ENCODE data around the gene GPER1.
"Not testable (repeated sequence)": the region's sequence is repeated elsewhere in the genome, so short reads cannot be mapped to it uniquely, and the experiment has no call there.

Gene GPER1

DNA sequence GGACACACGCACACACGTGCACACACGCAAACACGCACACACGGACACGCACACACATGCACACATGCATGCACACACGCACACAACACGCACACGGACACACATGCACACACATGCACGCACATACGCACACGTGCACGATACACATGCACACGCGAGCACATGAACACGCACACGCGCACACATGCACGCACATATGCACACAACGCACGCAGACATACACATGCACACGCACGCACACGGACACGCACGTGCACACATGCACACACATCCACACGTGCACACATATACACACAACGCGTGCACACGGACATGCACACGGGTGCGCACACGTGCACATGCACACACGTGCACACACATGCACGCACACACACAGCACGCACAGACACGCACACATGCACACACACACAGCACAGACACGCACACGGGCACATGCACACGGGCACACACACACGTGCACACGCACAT is 17.3 kb upstream of the GPER1 start:
- DNase-seq (ENCODE audit: low read depth), result no peak

DNA sequence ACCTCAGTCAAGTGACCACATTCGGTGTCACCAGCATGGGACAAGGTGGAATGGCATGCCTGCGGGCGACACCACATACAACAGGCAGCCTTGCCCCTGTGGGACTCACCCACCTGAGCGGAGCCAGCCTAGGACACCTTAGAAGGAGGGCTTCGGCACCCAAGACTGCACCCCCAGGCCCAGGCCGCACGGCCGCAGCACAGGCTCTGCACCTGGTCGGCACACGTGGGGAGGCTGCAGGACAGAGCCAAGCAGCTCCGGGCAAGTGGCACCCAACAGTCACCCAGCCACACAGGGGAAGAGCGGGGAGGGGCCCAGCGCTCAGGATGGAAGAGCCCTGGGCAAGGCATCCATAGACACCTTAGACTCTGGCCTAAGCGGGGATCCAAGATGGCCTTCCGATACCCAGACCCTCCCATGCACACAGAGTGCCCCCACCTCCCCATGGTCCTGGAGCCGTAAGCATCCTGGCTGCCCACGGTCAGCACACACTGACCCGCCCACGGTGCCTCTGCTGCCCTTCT is 16.1 kb upstream of the GPER1 start:
- DNase-seq (ENCODE audit: low read depth), result no peak

DNA sequence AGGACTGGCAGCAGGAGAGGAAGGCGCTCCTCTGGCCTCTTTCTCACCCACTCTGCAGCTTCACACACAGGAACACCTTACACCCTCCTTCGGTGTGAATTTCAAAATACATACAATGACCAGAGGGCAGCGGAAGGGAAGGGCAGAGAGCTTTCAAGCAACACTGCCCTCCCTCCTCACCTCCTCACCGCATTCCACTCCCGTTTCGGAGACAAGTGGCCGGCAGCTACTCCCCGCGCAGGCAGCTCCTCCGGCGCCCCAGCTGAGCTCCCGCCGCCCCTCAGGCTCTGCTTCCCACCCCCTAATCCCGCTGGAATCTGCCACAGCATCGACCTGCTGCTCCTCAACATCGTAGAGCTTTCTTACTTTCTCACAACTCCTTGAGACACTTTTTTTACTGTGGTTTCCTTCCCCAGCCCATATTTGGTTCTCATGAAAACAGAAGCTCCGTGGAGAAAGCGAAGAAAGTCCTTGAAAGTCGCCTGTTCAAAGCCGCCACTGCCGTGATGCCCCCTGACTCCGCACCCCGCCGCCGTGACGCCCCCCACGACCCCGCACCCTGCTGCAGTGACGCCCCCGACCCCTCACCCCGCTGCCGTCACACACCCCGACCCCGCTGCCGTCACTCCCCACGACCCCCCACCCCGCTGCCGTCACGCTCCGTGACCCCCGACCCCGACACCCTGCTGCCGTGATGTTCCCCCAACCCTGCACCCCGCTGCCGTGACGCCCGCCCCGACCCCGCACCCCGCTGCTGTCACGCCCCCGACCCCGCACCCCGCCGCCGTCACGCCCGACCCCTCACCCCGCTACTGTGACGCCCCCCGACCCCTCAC is 14.6 kb upstream of the GPER1 start:
- no peak for DNase-seq (ENCODE audit: low read depth)

DNA sequence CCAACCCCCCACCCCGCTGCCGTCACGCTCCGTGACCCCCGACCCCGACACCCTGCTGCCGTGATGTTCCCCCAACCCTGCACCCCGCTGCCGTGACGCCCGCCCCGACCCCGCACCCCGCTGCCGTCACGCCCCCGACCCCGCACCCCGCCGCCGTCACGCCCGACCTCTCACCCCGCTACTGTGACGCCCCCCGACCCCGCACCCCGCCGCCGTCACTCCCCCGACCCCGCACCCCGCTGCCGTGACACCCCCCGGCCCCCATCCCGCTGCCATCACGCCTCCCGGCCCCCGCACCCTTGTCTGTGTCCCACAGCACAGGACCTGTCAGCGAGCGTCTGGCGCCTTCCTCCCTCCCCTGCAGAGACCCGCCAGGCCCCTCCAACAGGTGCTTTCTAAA is 13.9 kb upstream of the GPER1 start:
- DNase-seq (ENCODE audit: low read depth), result not testable (repeated sequence)

DNA sequence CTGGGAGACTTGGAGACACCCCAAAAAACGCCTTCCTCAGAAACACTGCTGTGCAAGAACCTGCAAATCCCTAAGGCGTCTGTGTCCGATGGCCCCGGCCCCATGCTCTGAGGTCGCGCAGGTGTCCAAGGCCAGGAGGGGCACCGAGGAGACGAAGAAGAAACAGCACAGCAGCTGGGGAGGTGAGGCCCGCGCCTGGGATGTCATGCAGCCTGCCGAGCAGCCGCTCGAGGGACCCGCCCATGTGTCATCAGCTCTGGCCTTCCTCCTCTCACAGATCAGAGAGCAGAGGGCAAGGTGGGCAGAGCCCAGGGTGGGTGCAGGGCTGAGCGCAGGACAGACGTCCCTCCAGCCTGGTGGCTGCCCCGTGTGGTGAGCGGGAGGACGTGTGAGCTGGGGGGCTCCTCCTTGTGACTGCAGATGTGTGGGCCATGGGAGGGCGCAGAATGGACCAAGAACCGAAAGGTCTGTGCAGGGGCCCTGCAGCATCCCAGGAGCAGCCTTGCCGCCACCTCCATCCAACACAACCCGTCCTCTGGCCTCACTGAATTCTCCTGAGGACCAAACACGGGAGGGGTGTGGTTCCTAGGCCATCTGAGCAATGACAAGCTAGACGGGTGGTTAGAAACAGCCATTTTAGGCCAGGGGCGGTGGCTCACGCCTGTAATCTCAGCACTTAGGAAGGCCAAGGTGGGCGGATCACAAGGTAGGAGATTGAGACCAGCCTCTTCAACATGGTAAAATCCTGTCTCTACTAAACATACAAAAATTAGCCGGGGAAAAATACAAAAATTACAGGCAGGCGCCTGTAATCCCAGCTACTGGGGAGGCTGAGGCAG is 13.1 kb upstream of the GPER1 start:
- DNase-seq (ENCODE audit: low read depth), result no peak

DNA sequence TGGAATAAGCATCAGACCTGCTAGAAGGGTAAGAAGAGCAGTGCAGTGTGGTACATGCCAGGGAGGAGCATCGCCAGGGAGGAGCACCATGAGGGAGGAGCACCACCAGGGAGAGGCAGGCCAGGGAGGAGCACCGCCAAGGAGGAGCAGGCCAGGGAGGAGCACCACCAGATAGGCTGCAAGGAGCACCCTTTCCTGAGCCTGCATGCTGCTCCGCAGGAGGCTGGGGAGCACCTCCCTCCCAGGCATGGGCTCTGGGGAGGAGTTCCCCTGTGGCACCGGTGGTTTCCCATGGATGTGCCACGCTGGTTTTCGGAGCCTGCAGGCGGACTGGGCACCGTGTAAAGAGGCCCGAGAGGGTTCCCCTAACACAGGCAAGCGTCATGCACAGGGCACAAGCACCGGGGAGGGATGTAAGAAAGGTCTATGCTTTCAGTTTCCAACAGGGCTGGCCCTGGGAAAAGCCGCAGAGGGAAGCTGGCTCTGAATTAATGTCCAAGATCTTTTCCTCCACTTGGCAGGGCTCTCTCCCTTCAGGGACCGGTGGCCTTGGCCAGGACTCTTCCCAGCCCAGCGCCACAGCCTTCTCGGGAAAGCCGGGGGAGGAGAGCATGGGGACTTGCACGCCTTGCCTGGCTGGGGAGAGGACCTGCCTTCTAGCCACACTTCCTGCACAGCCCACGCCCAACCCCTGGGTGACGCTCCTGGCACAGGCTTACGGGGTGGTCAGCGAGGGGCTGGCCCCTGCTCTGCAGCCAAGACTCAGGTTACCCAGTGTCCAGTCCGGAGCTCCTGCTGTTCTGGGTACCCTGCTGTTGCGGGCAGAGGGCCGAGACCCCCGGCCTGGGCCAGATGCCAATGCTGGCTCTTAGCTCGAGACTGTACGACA is 11.5 kb upstream of the GPER1 start:
- no peak for DNase-seq (ENCODE audit: low read depth)

DNA sequence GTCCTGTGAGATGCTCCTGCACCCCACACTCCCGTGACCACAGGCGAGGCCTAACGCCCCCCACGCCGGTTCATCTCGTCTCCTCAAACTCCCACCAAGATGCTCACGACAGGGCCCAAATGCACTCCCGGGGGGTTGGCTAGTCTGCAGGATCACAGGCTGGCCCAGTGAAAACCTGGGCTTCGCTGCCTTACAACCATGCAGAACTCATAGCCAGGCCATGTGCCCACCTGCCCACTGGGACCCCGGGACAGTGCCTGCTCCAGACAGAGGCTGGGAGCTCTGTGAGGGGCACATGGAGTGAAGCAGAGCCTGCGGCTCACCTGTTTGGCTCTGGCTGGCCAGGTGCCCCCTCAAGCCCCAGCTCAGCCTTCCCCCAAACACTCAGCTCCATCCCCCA is 9.4 kb upstream of the GPER1 start:
- DNase-seq (ENCODE audit: low read depth), result no peak

DNA sequence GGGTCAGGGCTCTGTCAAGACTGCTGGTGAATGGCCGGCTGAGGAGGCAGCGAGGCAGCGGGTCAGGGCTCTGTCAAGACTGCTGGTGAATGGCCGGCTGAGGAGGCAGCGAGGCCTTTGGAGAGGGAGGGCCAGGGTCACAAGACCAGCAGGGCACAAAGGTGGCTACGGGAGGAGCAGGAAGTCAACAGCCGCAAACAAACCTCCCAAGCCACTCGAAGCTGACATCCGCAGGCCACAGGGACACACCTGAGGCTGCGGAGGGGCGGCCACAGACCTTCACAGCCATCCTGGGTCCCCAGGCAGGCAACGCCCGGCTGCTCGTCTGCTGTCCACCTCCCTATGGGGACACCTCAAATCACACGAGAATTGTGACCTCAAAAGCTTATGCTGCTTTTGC is 8.9 kb upstream of the GPER1 start:
- DNase-seq (ENCODE audit: low read depth), result no peak

DNA sequence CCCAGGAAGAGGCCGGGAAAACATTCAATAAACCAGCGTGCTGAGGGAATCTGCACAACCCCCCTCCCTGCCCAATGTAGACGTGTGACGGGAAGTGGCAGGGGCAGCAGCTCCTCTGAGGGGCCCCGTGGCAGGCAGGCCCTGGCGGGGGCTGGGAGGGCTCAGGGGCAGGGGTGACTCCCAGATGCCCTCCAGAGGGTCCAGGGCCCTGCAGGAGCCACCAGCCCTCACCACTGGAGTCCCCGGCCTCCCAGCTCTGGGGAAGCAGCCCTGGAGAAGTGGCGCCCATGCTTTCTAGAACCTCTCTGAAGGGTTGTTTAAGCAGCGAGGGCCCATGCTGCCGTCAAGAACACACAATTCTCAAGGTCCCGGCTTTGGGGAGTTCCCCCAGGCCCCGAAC is 8.4 kb upstream of the GPER1 start:
- no peak for DNase-seq (ENCODE audit: low read depth)

DNA sequence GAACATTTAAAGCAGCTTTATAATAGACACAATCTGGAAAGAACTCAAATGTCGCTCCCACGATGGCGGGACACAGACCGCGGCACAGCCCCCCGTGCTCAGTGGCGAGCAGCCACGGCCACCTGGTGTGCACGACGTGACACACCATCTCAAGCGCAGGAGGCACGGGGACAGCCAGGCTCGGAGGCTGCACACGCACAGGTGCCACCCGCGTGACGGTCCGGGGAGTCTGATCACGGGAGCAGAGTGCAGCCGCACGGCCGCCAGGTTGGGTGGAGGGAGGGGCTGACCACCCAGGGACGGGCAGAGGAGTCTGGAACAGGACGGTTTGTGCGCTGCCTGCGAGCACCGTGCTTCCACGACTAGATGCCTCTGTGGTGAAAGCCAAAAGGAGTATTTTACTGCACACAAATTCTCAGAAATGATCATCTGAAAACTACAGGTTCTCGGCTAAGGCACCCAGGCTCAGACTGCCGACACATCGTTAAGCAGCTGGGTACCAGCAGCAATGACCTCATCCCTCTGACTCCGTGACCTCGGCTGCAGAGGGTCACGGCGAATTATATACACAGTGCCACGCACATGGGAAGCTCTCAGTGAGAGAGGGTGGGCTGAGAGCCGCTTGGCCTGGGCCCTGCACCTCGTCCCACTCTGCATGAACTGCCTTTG is 7.5 kb upstream of the GPER1 start:
- no peak for DNase-seq (ENCODE audit: low read depth)

DNA sequence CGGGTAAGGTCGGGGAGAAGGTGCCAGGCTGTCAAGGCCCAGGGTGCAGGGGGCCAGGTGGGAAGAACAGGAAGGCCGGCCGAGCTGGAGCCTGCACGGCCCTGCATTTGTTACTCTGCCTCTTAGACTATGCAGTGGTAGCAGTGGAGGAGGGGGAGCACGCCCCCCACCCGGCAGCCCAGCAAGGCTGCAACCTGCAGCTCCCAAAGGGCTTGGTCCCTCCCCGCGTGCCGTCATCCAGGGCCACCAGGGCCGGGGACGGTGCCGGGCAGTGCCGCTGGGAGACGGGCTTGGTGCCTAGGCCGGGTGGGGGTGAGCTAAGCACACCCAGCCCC is 7.0 kb upstream of the GPER1 start:
- no peak for DNase-seq (ENCODE audit: low read depth)

DNA sequence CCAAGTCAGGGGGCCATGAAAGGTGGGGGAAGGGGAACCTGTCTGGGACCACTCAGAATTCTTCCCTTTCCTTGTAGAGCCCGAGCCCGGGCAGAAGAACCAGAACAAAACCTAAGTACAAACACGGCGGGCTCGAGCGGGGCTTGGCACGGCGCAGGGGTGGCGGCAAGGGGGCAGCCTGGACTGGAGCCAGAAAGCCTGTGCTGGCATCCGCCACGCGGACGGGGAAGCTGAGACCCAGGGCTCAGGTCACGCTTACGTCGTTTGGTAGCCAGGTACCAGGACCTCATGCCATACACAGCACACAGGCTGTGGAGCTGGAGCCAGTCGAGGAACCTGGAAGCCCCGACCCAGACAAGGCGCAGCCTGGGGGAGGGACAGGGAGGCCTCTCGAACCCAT is 6.6 kb upstream of the GPER1 start:
- no peak for DNase-seq (ENCODE audit: low read depth)

DNA sequence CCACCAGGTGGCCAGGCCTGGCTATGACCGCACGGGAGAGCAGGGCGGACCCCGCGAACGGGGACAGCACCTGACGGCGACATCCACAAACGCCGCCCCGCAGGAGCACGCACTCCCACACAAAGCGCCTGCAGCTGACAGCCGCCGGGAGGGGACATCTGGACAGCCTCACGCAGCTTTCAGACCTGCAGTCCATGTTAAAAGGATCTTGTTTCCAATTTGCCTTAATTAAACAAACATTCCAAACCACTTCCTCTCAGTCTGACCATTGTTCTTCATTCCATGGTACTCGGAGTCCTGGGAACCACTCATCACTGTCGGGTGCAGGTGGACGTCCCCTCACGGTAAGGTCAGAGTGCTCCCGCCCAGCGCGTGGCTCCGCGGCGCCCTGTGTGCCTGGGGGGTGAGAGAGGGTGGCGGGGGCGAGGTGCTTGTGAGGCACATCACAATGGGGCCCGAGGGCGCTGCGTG is 5.9 kb upstream of the GPER1 start:
- DNase-seq (ENCODE audit: low read depth), result no peak

DNA sequence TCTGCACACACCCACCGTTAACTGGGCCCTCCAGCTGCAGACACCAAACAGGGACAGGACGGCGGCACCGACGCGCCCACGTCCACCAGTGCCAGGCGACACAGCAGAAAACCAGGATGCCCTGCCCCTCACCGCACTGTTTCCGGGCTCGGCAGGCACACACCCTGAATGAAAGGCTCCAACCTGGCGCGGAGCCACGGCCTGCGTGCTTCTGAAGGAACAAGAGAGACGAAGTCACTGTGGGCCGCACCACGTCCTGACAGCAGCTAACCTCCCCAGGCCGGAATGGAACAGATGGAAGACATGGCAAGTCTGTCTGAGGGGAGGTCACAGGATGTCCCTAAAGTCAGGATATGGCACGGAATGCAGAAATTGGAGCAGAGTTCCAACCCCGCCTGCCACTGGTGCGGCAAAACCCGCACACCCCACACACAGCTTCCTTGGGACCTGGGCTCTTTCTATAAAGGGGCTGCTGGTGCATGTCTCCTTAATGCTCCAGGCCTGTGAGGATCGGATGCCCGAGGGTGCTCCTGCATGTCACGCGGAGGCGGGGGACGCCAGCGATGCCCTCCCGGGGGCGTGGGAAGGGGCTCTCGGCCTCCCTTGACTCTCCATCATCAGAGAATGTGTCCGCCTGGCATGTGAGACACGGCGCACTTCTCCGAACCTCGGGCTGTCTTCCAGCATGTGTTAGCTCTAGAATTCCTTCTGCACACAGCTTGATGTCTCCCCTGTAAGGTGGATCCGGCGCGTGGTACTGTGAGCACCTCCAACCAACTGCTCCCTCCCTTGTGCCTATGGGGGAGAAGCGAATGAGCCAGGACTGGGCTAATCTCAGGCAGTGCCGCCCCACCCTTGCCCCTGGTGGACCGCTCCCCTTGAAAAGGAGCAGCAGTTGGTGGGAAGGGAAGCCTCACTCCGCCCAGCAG is 3.9 kb upstream of the GPER1 start:
- DNase-seq (ENCODE audit: low read depth), result no peak

DNA sequence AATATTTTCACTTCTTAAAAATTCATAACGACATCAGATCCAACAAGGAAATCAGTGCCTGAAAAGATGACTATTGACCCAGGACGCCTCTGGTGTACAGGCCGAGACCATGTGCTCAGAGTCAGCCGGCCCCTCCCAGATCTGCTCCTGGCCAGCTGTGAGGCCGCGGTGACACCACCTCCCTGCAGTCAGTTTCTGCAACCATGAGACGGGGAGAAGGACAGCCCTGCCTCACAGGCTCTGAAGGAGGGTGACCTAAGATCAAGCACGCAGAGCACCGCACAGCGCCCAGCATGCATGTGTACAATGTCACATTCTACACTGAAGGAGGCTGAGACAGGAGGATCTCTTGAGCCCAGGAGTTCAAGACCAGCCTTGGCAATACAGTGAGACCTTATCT is 2.6 kb upstream of the GPER1 start:
- no peak for DNase-seq (ENCODE audit: low read depth)

DNA sequence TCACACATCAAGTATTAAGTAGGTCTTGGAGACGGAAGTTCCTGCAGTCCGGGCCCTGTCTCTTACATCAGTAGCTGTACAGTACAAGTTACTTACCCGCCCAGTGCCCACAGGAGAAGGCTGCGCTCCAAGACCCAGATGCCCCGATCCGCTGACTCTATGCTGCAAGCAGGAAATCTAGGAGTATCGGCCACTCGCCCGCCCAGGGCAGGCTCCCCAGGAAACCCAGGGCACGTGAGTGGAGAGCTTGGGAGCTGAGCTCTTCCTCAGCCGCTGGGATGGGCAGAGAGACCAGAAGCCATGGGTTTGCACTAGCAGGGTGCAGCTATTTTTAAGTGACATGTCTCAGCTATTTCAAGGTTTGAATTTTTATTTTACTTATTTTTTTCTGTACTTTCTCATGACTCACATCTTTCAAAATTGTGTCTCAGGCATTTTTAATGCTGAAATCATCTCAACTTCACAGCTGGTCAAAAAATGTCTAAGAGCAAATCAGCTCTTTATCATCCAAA is 1.9 kb upstream of the GPER1 start:
- no peak for DNase-seq (ENCODE audit: low read depth)

DNA sequence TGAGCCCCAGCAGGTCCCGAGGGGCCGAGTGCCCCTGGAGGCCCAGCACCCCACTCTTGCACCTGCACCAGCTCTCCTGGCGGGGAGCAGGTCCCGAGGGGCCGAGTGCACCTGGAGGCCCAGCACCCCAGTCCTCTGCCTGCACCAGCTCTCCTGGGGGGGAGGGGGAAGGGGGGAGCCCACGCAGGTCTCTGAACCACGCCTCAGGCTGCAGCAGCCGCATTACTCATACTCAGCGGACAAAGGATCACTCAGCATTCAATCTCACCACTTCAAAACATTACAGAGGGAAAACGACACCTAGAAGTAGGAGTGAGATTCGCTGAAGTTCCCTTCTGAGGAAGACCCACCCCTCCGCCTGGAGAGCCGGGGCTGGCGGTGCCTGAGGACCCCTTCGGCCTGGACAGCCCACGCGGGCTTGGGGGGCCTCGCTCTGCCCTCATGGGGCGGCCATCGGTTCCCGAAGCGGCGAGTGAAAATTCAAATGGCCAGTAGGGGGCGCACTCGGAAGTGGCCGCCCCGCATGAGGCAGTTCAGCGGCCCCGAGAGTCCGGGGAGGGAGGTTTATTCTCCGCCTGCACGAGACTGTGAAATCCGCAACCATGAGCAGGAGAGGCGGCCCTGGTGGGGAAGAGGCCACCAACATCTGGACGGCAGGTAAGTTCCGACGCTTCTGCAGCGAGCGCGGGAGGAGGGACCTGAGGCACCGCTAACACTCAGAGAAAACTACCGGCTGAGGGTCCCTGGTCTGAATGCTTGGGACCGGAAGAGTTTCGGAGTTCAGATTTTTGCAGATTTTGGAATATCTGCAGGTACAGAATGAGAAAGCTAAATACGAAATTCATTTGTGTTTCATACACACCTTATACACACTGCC is 1.1 kb upstream of the GPER1 start:
- DNase-seq (ENCODE audit: low read depth), result peak; percentile 75

DNA sequence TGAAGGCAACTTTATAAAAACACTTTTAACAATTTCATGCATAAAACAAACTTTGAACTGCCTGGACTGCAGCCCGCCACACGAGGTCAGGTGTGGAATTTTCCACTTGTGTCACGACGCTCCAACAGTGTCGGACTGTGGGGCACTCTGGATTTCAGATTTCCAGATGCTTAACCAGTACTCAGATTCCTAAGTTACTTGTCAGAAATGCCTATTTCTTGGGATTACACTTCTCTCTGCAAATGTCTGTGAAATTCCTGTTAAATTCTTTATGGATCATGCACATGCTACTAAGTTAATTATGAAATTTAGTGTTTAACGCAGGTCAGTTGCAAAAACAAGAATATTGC is 473 bp upstream of the GPER1 start:
- DNase-seq (ENCODE audit: low read depth), result no peak

DNA sequence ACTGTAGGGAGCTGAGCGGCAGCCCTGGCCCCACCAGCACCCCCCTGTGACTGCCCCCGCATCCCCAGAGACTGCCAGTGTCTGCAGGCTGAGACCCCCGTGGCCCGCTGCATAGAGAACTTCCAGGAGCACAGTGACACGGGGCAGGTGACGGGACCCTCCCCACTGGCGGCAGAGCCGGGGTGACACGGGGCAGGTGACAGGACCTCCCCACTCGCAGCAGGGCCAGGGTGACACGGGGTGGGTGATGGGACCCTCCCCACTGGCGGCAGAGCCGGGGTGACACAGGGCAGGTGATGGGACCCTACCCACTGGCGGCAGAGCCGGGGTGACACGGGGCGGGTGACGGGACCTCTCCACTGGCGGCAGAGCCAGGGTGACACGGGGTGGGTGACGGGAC is 2.3 kb downstream of the GPER1 start:
- no peak for DNase-seq (ENCODE audit: low read depth)

Measured in stimulated activated CD8-positive, alpha-beta memory T cell treated with anti-CD3 and anti-CD28 coated beads, Interleukin-15, amount 100 ng/mL, for 24 hours (primary cell).